ENCODE results near the gene FPR3. TPM values are rescaled to one million over a fixed set of nuclear protein-coding genes. Genes with fewer than 3 reads are reported as not detected.

The FPR3 gene
- total and polyA plus RNA-seq, 2 experiments from 2014 or later: not detected

- Mint-ChIP-seq H3K27ac (no peak overlapping the region), H3K4me3 (no peak overlapping the region), H3K9me3 (peaks cover 92% of the 10 kb centered on the region), H3K36me3 (ENCODE audit: low read depth) (peaks cover 60% of the 10 kb centered on the region), H3K4me1 (no peaks in the 10 kb centered on the region), H3K27me3 (ENCODE audit: insufficient read depth, low read depth, poor library complexity) (no peaks in the 10 kb centered on the region)
- peaks cover 6% of the 10 kb centered on the region for H3K9me2 ChIP-seq (ENCODE audit: insufficient read depth)
- H3K27ac ChIP-seq (ENCODE audit: low read depth): no peak overlapping the region
- no peak overlapping the region for H3K4me3 ChIP-seq
- H3K36me3 ChIP-seq (ENCODE audit: insufficient read depth): no peaks in the 10 kb centered on the region; the same call in 1 of the 2 replicates
- DNase-seq (ENCODE audit: low spot score) (no peak), ATAC-seq (no peak)
- no peaks in the 10 kb centered on the region for H3F3A ChIP-seq (replicated peaks; ENCODE audit: low read depth)
- no peaks in the 10 kb centered on the region for H3K27me3 ChIP-seq (ENCODE audit: insufficient read depth)
- peaks cover 5% of the 10 kb centered on the region for H3K4me1 ChIP-seq (ENCODE audit: insufficient read depth)
- H3K4me2 ChIP-seq: no peak overlapping the region
- no peaks in the 10 kb centered on the region for H4K20me1 ChIP-seq (replicated peaks; ENCODE audit: insufficient read depth)
- no peaks in the 10 kb centered on the region for H3K79me2 ChIP-seq (replicated peaks; ENCODE audit: insufficient read depth)
- no peak overlapping the region for H2AFZ ChIP-seq
- no peak for TF ChIP-seq EZH2 (IDR thresholded peaks at IDR 0.05; ENCODE audit: low read depth, unreplicated experiment)
- no peak for TF ChIP-seq NANOG (IDR thresholded peaks at IDR 0.05; ENCODE audit: borderline replicate concordance)
- TF ChIP-seq, protein P1, sequence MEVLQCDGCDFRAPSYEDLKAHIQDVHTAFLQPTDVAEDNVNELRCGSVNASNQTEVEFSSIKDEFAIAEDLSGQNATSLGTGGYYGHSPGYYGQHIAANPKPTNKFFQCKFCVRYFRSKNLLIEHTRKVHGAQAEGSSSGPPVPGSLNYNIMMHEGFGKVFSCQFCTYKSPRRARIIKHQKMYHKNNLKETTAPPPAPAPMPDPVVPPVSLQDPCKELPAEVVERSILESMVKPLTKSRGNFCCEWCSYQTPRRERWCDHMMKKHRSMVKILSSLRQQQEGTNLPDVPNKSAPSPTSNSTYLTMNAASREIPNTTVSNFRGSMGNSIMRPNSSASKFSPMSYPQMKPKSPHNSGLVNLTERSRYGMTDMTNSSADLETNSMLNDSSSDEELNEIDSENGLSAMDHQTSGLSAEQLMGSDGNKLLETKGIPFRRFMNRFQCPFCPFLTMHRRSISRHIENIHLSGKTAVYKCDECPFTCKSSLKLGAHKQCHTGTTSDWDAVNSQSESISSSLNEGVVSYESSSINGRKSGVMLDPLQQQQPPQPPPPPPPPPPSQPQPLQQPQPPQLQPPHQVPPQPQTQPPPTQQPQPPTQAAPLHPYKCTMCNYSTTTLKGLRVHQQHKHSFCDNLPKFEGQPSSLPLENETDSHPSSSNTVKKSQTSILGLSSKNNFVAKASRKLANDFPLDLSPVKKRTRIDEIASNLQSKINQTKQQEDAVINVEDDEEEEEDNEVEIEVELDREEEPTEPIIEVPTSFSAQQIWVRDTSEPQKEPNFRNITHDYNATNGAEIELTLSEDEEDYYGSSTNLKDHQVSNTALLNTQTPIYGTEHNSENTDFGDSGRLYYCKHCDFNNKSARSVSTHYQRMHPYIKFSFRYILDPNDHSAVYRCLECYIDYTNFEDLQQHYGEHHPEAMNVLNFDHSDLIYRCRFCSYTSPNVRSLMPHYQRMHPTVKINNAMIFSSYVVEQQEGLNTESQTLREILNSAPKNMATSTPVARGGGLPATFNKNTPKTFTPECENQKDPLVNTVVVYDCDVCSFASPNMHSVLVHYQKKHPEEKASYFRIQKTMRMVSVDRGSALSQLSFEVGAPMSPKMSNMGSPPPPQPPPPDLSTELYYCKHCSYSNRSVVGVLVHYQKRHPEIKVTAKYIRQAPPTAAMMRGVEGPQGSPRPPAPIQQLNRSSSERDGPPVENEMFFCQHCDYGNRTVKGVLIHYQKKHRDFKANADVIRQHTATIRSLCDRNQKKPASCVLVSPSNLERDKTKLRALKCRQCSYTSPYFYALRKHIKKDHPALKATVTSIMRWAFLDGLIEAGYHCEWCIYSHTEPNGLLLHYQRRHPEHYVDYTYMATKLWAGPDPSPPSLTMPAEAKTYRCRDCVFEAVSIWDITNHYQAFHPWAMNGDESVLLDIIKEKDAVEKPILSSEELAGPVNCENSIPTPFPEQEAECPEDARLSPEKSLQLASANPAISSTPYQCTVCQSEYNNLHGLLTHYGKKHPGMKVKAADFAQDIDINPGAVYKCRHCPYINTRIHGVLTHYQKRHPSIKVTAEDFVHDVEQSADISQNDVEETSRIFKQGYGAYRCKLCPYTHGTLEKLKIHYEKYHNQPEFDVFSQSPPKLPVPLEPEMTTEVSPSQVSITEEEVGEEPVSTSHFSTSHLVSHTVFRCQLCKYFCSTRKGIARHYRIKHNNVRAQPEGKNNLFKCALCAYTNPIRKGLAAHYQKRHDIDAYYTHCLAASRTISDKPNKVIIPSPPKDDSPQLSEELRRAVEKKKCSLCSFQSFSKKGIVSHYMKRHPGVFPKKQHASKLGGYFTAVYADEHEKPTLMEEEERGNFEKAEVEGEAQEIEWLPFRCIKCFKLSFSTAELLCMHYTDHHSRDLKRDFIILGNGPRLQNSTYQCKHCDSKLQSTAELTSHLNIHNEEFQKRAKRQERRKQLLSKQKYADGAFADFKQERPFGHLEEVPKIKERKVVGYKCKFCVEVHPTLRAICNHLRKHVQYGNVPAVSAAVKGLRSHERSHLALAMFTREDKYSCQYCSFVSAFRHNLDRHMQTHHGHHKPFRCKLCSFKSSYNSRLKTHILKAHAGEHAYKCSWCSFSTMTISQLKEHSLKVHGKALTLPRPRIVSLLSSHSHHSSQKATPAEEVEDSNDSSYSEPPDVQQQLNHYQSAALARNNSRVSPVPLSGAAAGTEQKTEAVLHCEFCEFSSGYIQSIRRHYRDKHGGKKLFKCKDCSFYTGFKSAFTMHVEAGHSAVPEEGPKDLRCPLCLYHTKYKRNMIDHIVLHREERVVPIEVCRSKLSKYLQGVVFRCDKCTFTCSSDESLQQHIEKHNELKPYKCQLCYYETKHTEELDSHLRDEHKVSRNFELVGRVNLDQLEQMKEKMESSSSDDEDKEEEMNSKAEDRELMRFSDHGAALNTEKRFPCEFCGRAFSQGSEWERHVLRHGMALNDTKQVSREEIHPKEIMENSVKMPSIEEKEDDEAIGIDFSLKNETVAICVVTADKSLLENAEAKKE (CRISPR knock-in tag; IDR thresholded peaks at IDR 0.05): no peak
- no peak for TF ChIP-seq STAT1 (IDR thresholded peaks at IDR 0.05; ENCODE audit: unreplicated experiment)
- TF ChIP-seq, protein P2, sequence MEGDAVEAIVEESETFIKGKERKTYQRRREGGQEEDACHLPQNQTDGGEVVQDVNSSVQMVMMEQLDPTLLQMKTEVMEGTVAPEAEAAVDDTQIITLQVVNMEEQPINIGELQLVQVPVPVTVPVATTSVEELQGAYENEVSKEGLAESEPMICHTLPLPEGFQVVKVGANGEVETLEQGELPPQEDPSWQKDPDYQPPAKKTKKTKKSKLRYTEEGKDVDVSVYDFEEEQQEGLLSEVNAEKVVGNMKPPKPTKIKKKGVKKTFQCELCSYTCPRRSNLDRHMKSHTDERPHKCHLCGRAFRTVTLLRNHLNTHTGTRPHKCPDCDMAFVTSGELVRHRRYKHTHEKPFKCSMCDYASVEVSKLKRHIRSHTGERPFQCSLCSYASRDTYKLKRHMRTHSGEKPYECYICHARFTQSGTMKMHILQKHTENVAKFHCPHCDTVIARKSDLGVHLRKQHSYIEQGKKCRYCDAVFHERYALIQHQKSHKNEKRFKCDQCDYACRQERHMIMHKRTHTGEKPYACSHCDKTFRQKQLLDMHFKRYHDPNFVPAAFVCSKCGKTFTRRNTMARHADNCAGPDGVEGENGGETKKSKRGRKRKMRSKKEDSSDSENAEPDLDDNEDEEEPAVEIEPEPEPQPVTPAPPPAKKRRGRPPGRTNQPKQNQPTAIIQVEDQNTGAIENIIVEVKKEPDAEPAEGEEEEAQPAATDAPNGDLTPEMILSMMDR (conservative IDR thresholded peaks at IDR 0.05; ENCODE audit: low read depth in 2 of 2): no peak
- no peak for TF ChIP-seq CREB1 (CRISPR knock-in tag; IDR thresholded peaks at IDR 0.05; ENCODE audit: low read depth)
- no peak for TF ChIP-seq ZNF114 (CRISPR knock-in tag; IDR thresholded peaks at IDR 0.05)
- no peak for TF ChIP-seq ZNF331 (CRISPR knock-in tag; IDR thresholded peaks at IDR 0.05; ENCODE audit: low read depth)
- no peak for TF ChIP-seq EZH2phosphoT487 (IDR thresholded peaks at IDR 0.05; ENCODE audit: unreplicated experiment)
- TF ChIP-seq JUNB (IDR thresholded peaks at IDR 0.05; ENCODE audit: unreplicated experiment): no peak
- TF ChIP-seq, protein P3, sequence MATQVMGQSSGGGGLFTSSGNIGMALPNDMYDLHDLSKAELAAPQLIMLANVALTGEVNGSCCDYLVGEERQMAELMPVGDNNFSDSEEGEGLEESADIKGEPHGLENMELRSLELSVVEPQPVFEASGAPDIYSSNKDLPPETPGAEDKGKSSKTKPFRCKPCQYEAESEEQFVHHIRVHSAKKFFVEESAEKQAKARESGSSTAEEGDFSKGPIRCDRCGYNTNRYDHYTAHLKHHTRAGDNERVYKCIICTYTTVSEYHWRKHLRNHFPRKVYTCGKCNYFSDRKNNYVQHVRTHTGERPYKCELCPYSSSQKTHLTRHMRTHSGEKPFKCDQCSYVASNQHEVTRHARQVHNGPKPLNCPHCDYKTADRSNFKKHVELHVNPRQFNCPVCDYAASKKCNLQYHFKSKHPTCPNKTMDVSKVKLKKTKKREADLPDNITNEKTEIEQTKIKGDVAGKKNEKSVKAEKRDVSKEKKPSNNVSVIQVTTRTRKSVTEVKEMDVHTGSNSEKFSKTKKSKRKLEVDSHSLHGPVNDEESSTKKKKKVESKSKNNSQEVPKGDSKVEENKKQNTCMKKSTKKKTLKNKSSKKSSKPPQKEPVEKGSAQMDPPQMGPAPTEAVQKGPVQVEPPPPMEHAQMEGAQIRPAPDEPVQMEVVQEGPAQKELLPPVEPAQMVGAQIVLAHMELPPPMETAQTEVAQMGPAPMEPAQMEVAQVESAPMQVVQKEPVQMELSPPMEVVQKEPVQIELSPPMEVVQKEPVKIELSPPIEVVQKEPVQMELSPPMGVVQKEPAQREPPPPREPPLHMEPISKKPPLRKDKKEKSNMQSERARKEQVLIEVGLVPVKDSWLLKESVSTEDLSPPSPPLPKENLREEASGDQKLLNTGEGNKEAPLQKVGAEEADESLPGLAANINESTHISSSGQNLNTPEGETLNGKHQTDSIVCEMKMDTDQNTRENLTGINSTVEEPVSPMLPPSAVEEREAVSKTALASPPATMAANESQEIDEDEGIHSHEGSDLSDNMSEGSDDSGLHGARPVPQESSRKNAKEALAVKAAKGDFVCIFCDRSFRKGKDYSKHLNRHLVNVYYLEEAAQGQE (IDR thresholded peaks at IDR 0.05; ENCODE audit: unreplicated experiment): no peak
- TF ChIP-seq POLR2AphosphoS5 (IDR thresholded peaks at IDR 0.05; ENCODE audit: low read depth): no peak
- TF ChIP-seq ETS1 (IDR thresholded peaks at IDR 0.05): no peak
Observed at GRCh38 chr19:51811344-51811743, 16.4 kb downstream of the FPR3 start.

Measured in GM23338 (cell line).